GM12878 (cell line): ENCODE results near the gene CMSS1. TPM values are rescaled to one million over a fixed set of nuclear protein-coding genes. Genes with fewer than 3 reads are reported as not detected.

ENCODE experiments used
- ATAC-seq: fragments of 200-7000 bp; cut with Tn5 transposase; 3 replicates; pipeline ENCODE4 v1.9.1; 2020; ENCODE audit warnings: mild to moderate bottlenecking, moderate library complexity
- BruUV-seq: library from RNA; stranded (reverse); fragments of 400-500 nt; replicated peaks from 2 replicates; lab custom pipeline; 2021; lab: Mats Ljungman, UMichigan
- CTCF ChIA-PET: fragments of 300-600 bp; sonication (Branson Sonifier 250); formaldehyde crosslinking; extraction: SDS; loops from one replicate; lab custom pipeline; 2021; ENCODE audit warnings: inconsistent platforms; lab: Yijun Ruan, JAX
- POLR2A ChIA-PET: fragments of 350-600 bp; formaldehyde crosslinking; extraction: SDS; loops from one replicate; lab custom pipeline; 2021; ENCODE audit warnings: inconsistent platforms; lab: Charles Lee
- RAD21 ChIA-PET: fragments of 300-600 bp; sonication (Branson Sonifier 250); formaldehyde crosslinking; loops from one replicate; lab custom pipeline; 2023; ENCODE audit warnings: antibody characterized with exemption; ENCODE audit not compliant: unreplicated experiment; lab: Charles Lee
- SMC1A ChIA-PET: fragments of 300-600 bp; sonication (Branson Sonifier 250); formaldehyde crosslinking; loops from one replicate; lab custom pipeline; 2023; ENCODE audit not compliant: unreplicated experiment, uncharacterized antibody; lab: Charles Lee
- DNase-seq: peaks from one replicate; pipeline ENCODE4 v3.0.0-alpha.2; 2011; ENCODE audit warnings: low read depth, low spot score
- FAIRE-seq: peaks from 3 replicates; lab custom pipeline; 2011; peaks lifted over from hg19 to GRCh38; lab: Jason Lieb, UNC
- H2AFZ ChIP-seq: 2 replicates; pipeline ENCODE4 v1.6.0; 2011; ENCODE audit warnings: low read depth, low read length, control low read depth; ENCODE audit not compliant: control insufficient read depth
- H3K27ac ChIP-seq: 2 replicates; pipeline ENCODE4 v1.5.1; 2011; ENCODE audit warnings: control low read depth; ENCODE audit not compliant: control insufficient read depth, insufficient read depth
- H3K27me3 ChIP-seq, 2 experiments: replicated peaks in 1 of 2; 2 replicates each; pipeline versions ENCODE4 v1.6.0 to v1.6.1; 2011; ENCODE audit warnings: low read length in 1 of 2; ENCODE audit not compliant: control insufficient read depth in 2 of 2, insufficient read depth in 2 of 2
- H3K36me3 ChIP-seq, 2 experiments: 2 replicates each; pipeline ENCODE4 v1.5.1; 2011; ENCODE audit warnings: low read length in 1 of 2; ENCODE audit not compliant: control insufficient read depth in 2 of 2, insufficient read depth in 2 of 2
- H3K4me1 ChIP-seq: 2 replicates; pipeline ENCODE4 v1.6.1; 2011; ENCODE audit warnings: mild to moderate bottlenecking, low read length, moderate library complexity, mixed read lengths; ENCODE audit not compliant: control insufficient read depth, insufficient read depth
- H3K4me2 ChIP-seq: 2 replicates; pipeline ENCODE4 v1.6.0; 2011; ENCODE audit warnings: control low read depth; ENCODE audit not compliant: control insufficient read depth, insufficient read depth
- H3K4me3 ChIP-seq: fragments of 200-600 bp; sonication (generic); 2 replicates; pipeline ENCODE4 v1.5.1; 2016
- H3K79me2 ChIP-seq: 2 replicates; pipeline ENCODE4 v1.6.0; 2011; ENCODE audit warnings: low read length; ENCODE audit not compliant: control insufficient read depth, insufficient read depth
- H3K9ac ChIP-seq: 2 replicates; pipeline ENCODE4 v1.8.0; 2011; ENCODE audit warnings: low read length, control low read depth, mixed read lengths; ENCODE audit not compliant: control insufficient read depth, insufficient read depth
- H3K9me3 ChIP-seq: replicated peaks from 3 replicates; pipeline ENCODE4 v1.5.1; 2011; ENCODE audit warnings: mild to moderate bottlenecking, low read length; ENCODE audit not compliant: control insufficient read depth, insufficient read depth
- H4K20me1 ChIP-seq: 2 replicates; pipeline ENCODE4 v1.6.0; 2011; ENCODE audit not compliant: control insufficient read depth, insufficient read depth
- BACH1 ChIP-seq: fragments of 450-650 bp; IDR thresholded peaks from 2 replicates; pipeline ENCODE4 v1.6.1; 2017; ENCODE audit warnings: mild to moderate bottlenecking, borderline replicate concordance
- HDAC2 ChIP-seq: fragments of 200-600 bp; sonication (generic); IDR thresholded peaks from 2 replicates; pipeline ENCODE4 v1.6.1; 2017
- MEF2A ChIP-seq: IDR thresholded peaks from 2 replicates; pipeline ENCODE4 v1.6.1; 2011; ENCODE audit warnings: low read depth, mild to moderate bottlenecking, low read length, moderate library complexity; ENCODE audit not compliant: insufficient read depth
- MXI1 ChIP-seq: fragments of 150-350 bp; IDR thresholded peaks from 2 replicates; pipeline ENCODE4 v1.6.1; 2011; ENCODE audit warnings: low read depth, mild to moderate bottlenecking, inconsistent platforms, low read length, improper control_type of control experiment
- MYB ChIP-seq: fragments of 150-350 bp; IDR thresholded peaks from 2 replicates; pipeline ENCODE4 v1.6.1; 2014; ENCODE audit warnings: mild to moderate bottlenecking, low read depth, low read length, borderline replicate concordance
- POLR2A ChIP-seq: IDR thresholded peaks from 2 replicates; pipeline ENCODE4 v1.6.1; 2011; ENCODE audit warnings: low read depth, mild to moderate bottlenecking, low read length
- SMAD1 ChIP-seq: fragments of 450-650 bp; IDR thresholded peaks from 2 replicates; pipeline ENCODE4 v1.6.1; 2018; ENCODE audit warnings: mild to moderate bottlenecking, low read depth; ENCODE audit not compliant: partially characterized antibody
- STAT1 ChIP-seq: fragments of 450-650 bp; conservative IDR thresholded peaks from 2 replicates; pipeline ENCODE4 v1.6.1; 2014; ENCODE audit warnings: antibody characterized with exemption, mild to moderate bottlenecking
- WGBS: methylation state at CpG from one replicate; pipeline ENCODE4 v1.1.6; 2016; ENCODE audit warnings: low lambda C conversion rate; ENCODE audit not compliant: insufficient replicate concordance, insufficient coverage; ENCODE audit errors: missing lambda C conversion rate; 5-methylcytosine and 5-hydroxymethylcytosine counted together
- in situ Hi-C: fragments of 300-500 bp; cut with MboI; formaldehyde crosslinking; loops from 9 replicates; pipeline ENCODE4 v1.14.3; 2018; ENCODE audit warnings: mixed read lengths
- intact Hi-C: fragments of 100-400 bp; cut with micrococcal nuclease; formaldehyde crosslinking; loops from one replicate; pipeline ENCODE4 v1.14.2; 2022; ENCODE audit not compliant: unreplicated experiment
- polyA plus RNA-seq, 11 experiments: library from polyadenylated mRNA; depleted of rRNA in 4 of 11; unstranded in 6 of 11; stranded (reverse) in 5 of 11; fragments of >200 nt; fragmentation: Nextera tagmentation in 4 of 11; fragmentation: Illumina TruSeq in 1 of 11; extraction: Ambion mirVana in 4 of 11; extraction: Trizol in 1 of 11; gene quantifications; 1 replicate in 1 of 11; 2 replicates in 10 of 11; pipeline versions ENCODE4 v1.2.1 to v1.2.3, GENCODE V29; 2011 to 2016; ENCODE audit warnings: inconsistent platforms in 2 of 11, missing spikeins in 2 of 11, low read depth in 1 of 11
- total RNA-seq, 4 experiments: library from RNA; depleted of rRNA in 3 of 4; stranded (reverse); fragments of >200 nt in 3 of 4; fragmentation: Illumina TruSeq in 1 of 4; extraction: Trizol in 1 of 4; gene quantifications; 2 replicates each; pipeline versions ENCODE4 v1.2.1 to v1.2.3, GENCODE V29; 2013 to 2021
- TF ChIP-seq, protein P1 (sequence below): fragments of 450-650 bp; IDR thresholded peaks from 2 replicates; pipeline ENCODE4 v1.6.1; 2017; ENCODE audit warnings: mild to moderate bottlenecking, moderate library complexity
- TF ChIP-seq, protein P2 (sequence below): IDR thresholded peaks from 2 replicates; pipeline ENCODE4 v1.6.1; 2012; ENCODE audit warnings: improper control_type of control experiment, low read depth, low read length; ENCODE audit not compliant: insufficient replicate concordance
- TF ChIP-seq, protein P3 (sequence below): fragments of 450-650 bp; IDR thresholded peaks from 2 replicates; pipeline ENCODE4 v1.6.1; 2016; ENCODE audit warnings: mild to moderate bottlenecking

Gene CMSS1
- total and polyA plus RNA-seq, 10 of the 15 experiments (the other 5 are each of a cell fraction or from before 2014, with no cell fraction given), result 31.0 to 118 (median 70.1) TPM

DNA sequence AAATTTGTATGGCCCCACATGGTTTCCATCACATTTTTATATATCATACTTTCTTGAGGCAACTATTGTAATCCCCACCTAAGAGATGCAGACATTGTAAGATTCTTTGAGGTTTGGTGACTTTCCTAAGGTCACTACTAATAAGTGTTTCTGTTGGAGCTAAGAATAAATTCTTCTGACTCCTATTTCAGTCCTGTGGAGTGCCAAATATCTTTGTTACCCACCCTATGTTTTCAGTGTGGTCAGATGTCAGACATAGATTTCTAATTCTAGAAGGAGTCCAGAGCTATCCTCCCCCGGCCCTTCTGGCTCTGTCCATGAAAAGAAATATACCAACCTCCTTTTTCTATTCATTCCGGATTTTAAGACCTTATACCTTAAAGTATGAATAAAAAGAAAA, 342.9 kb downstream of the CMSS1 start:
- RAD21 ChIA-PET, result no interaction called here
- H3K27ac ChIP-seq, result no peak overlapping the region
- ATAC-seq (no peak), FAIRE-seq (no peak), DNase-seq (no peak)
- no TSS peak for BruUV-seq
- no peaks in the 10 kb centered on the region for H3K4me1 ChIP-seq
- H4K20me1 ChIP-seq, result no peaks in the 10 kb centered on the region
- CTCF ChIA-PET, result interaction anchor here (1.0 to 1.1 kb wide), 2 partner anchors 9 kb away, joined by 3 to 4 read pairs; no protein-coding TSS in a partner anchor
- SMC1A ChIA-PET, result interaction anchor here (0.6 to 1.4 kb wide), 2 partner anchors 8 to 464 kb away, joined by 3 to 5 read pairs; no protein-coding TSS in a partner anchor
- no peak overlapping the region for H3K4me2 ChIP-seq
- intact Hi-C loops (no loop called here), in situ Hi-C loops (no loop called here)
- H3K79me2 ChIP-seq, result no peaks in the 10 kb centered on the region
- H3K4me3 ChIP-seq, result no peak overlapping the region
- no peak overlapping the region for H2AFZ ChIP-seq
- 97% methylated on average over 2 of the region's 2 CpGs for WGBS
- H3K9me3 ChIP-seq, result no peaks in the 10 kb centered on the region; the same call in 2 of the 3 replicates
- no peaks in the 10 kb centered on the region for H3K27me3 ChIP-seq
- no peaks in the 10 kb centered on the region for H3K36me3 ChIP-seq
- no peak overlapping the region for H3K9ac ChIP-seq
- POLR2A ChIA-PET, result no interaction called here
- TF ChIP-seq MXI1, result no peak
- TF ChIP-seq, protein P1, sequence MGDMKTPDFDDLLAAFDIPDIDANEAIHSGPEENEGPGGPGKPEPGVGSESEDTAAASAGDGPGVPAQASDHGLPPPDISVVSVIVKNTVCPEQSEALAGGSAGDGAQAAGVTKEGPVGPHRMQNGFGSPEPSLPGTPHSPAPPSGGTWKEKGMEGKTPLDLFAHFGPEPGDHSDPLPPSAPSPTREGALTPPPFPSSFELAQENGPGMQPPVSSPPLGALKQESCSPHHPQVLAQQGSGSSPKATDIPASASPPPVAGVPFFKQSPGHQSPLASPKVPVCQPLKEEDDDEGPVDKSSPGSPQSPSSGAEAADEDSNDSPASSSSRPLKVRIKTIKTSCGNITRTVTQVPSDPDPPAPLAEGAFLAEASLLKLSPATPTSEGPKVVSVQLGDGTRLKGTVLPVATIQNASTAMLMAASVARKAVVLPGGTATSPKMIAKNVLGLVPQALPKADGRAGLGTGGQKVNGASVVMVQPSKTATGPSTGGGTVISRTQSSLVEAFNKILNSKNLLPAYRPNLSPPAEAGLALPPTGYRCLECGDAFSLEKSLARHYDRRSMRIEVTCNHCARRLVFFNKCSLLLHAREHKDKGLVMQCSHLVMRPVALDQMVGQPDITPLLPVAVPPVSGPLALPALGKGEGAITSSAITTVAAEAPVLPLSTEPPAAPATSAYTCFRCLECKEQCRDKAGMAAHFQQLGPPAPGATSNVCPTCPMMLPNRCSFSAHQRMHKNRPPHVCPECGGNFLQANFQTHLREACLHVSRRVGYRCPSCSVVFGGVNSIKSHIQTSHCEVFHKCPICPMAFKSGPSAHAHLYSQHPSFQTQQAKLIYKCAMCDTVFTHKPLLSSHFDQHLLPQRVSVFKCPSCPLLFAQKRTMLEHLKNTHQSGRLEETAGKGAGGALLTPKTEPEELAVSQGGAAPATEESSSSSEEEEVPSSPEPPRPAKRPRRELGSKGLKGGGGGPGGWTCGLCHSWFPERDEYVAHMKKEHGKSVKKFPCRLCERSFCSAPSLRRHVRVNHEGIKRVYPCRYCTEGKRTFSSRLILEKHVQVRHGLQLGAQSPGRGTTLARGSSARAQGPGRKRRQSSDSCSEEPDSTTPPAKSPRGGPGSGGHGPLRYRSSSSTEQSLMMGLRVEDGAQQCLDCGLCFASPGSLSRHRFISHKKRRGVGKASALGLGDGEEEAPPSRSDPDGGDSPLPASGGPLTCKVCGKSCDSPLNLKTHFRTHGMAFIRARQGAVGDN, result no peak
- TF ChIP-seq BACH1, result no peak
- no peak for TF ChIP-seq MYB
- no peak for TF ChIP-seq HDAC2
- no peak for TF ChIP-seq STAT1
- TF ChIP-seq, protein P2, sequence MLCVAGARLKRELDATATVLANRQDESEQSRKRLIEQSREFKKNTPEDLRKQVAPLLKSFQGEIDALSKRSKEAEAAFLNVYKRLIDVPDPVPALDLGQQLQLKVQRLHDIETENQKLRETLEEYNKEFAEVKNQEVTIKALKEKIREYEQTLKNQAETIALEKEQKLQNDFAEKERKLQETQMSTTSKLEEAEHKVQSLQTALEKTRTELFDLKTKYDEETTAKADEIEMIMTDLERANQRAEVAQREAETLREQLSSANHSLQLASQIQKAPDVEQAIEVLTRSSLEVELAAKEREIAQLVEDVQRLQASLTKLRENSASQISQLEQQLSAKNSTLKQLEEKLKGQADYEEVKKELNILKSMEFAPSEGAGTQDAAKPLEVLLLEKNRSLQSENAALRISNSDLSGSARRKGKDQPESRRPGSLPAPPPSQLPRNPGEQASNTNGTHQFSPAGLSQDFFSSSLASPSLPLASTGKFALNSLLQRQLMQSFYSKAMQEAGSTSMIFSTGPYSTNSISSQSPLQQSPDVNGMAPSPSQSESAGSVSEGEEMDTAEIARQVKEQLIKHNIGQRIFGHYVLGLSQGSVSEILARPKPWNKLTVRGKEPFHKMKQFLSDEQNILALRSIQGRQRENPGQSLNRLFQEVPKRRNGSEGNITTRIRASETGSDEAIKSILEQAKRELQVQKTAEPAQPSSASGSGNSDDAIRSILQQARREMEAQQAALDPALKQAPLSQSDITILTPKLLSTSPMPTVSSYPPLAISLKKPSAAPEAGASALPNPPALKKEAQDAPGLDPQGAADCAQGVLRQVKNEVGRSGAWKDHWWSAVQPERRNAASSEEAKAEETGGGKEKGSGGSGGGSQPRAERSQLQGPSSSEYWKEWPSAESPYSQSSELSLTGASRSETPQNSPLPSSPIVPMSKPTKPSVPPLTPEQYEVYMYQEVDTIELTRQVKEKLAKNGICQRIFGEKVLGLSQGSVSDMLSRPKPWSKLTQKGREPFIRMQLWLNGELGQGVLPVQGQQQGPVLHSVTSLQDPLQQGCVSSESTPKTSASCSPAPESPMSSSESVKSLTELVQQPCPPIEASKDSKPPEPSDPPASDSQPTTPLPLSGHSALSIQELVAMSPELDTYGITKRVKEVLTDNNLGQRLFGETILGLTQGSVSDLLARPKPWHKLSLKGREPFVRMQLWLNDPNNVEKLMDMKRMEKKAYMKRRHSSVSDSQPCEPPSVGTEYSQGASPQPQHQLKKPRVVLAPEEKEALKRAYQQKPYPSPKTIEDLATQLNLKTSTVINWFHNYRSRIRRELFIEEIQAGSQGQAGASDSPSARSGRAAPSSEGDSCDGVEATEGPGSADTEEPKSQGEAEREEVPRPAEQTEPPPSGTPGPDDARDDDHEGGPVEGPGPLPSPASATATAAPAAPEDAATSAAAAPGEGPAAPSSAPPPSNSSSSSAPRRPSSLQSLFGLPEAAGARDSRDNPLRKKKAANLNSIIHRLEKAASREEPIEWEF, result no peak
- no peak for TF ChIP-seq MEF2A
- TF ChIP-seq SMAD1, result no peak
- no peak for TF ChIP-seq POLR2A
- TF ChIP-seq, protein P3, sequence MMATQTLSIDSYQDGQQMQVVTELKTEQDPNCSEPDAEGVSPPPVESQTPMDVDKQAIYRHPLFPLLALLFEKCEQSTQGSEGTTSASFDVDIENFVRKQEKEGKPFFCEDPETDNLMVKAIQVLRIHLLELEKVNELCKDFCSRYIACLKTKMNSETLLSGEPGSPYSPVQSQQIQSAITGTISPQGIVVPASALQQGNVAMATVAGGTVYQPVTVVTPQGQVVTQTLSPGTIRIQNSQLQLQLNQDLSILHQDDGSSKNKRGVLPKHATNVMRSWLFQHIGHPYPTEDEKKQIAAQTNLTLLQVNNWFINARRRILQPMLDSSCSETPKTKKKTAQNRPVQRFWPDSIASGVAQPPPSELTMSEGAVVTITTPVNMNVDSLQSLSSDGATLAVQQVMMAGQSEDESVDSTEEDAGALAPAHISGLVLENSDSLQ, result no peak
